PC-9 (cell line): ENCODE measurements around the gene REPS1. TPM values are rescaled to one million over a fixed set of nuclear protein-coding genes. Genes with fewer than 3 reads are reported as not detected.
A peak's percentile ranks its signal among the peaks of the same experiment; 100 is the strongest.

ENCODE experiments used
- BruUV-seq: library from RNA; stranded (reverse); fragments of 400-500 nt; replicated peaks from 2 replicates; lab custom pipeline; 2021; lab: Mats Ljungman, UMichigan
- CTCF ChIA-PET: fragments of 300-600 bp; sonication (Branson Sonifier 250); formaldehyde crosslinking; loops from one replicate; lab custom pipeline; 2022; ENCODE audit warnings: antibody characterized with exemption; lab: Charles Lee
- POLR2A ChIA-PET: fragments of 300-600 bp; sonication (Branson Sonifier 250); formaldehyde crosslinking; loops from one replicate; lab custom pipeline; 2022; ENCODE audit warnings: antibody characterized with exemption; ENCODE audit not compliant: unreplicated experiment; lab: Charles Lee
- DNase-seq, 2 experiments: peaks; one replicate each; pipeline versions ENCODE4 v3.0.0 to v3.0.0-alpha.2; 2015 to 2022; ENCODE audit warnings: mixed read lengths in 1 of 2
- H2AFZ ChIP-seq: fragments of 200-600 bp; sonication (generic); 2 replicates; pipeline ENCODE4 v1.8.1; 2017; ENCODE audit warnings: antibody characterized with exemption
- H3F3A ChIP-seq: fragments of 200-600 bp; sonication (generic); 2 replicates; pipeline ENCODE4 v1.8.1; 2017; ENCODE audit warnings: antibody characterized with exemption, mild to moderate bottlenecking, low read depth; ENCODE audit not compliant: insufficient read depth
- H3K27ac ChIP-seq: fragments of 200-600 bp; sonication (generic); 2 replicates; pipeline ENCODE4 v1.6.1; 2016; ENCODE audit warnings: mixed run types
- H3K27me3 ChIP-seq: fragments of 200-600 bp; sonication (generic); 2 replicates; pipeline ENCODE4 v1.6.1; 2016; ENCODE audit warnings: low read depth, mixed run types; ENCODE audit not compliant: insufficient read depth
- H3K36me3 ChIP-seq: fragments of 200-600 bp; sonication (generic); 2 replicates; pipeline ENCODE4 v1.6.1; 2016; ENCODE audit warnings: low read depth, mixed run types
- H3K4me1 ChIP-seq: fragments of 200-600 bp; sonication (generic); replicated peaks from 2 replicates; pipeline ENCODE4 v1.6.1; 2016; ENCODE audit warnings: mixed run types; ENCODE audit not compliant: insufficient read depth
- H3K4me2 ChIP-seq: fragments of 200-600 bp; sonication (generic); 2 replicates; pipeline ENCODE4 v1.6.1; 2017; ENCODE audit warnings: mixed run types
- H3K4me3 ChIP-seq: fragments of 200-600 bp; sonication (generic); 2 replicates; pipeline ENCODE4 v1.6.1; 2016; ENCODE audit warnings: mixed run types
- H3K79me2 ChIP-seq: fragments of 200-600 bp; sonication (generic); 2 replicates; pipeline ENCODE4 v1.6.1; 2017; ENCODE audit warnings: low read depth, mixed run types
- H3K9me2 ChIP-seq: fragments of 200-600 bp; sonication (generic); 2 replicates; pipeline ENCODE4 v1.8.1; 2017; ENCODE audit warnings: mild to moderate bottlenecking; ENCODE audit not compliant: insufficient read depth
- H3K9me3 ChIP-seq: fragments of 200-600 bp; sonication (generic); 2 replicates; pipeline ENCODE4 v1.8.1; 2016; ENCODE audit warnings: low read depth; ENCODE audit not compliant: insufficient read depth
- H4K20me1 ChIP-seq: fragments of 200-600 bp; sonication (generic); 2 replicates; pipeline ENCODE4 v1.8.1; 2017; ENCODE audit not compliant: insufficient read depth
- CTCF ChIP-seq: fragments of 200-600 bp; sonication (generic); conservative IDR thresholded peaks from 2 replicates; pipeline ENCODE4 v1.6.1; 2017; ENCODE audit warnings: mixed run types, antibody characterized with exemption, mild to moderate bottlenecking, moderate library complexity
- EZH2 ChIP-seq: fragments of 200-600 bp; sonication (generic); IDR thresholded peaks from 2 replicates; pipeline ENCODE4 v1.8.0; 2017; ENCODE audit warnings: antibody characterized with exemption, low read depth
- intact Hi-C: fragments of 100-400 bp; cut with micrococcal nuclease; formaldehyde crosslinking; loops from one replicate; pipeline ENCODE4 v1.10.0; 2022; ENCODE audit not compliant: unreplicated experiment
- total RNA-seq: library from RNA; stranded (reverse); gene quantifications from 2 replicates; pipeline ENCODE4 v1.2.3, GENCODE V29; 2021

Gene REPS1
- total RNA-seq, 1 experiment from 2014 or later: 39.6 TPM

GRCh38 chr6:138973466-138974153, 14.4 kb downstream of the REPS1 start:
- CTCF ChIA-PET: no interaction called here
- no peak overlapping the region for H2AFZ ChIP-seq
- H3F3A ChIP-seq: peaks cover 13% of the 10 kb centered on the region; the same call in 1 of the 2 replicates
- H3K9me3 ChIP-seq: no peaks in the 10 kb centered on the region
- POLR2A ChIA-PET: no interaction called here
- H3K4me1 ChIP-seq: peaks cover 43% of the 10 kb centered on the region
- H3K4me3 ChIP-seq: no peak overlapping the region
- no TSS peak for BruUV-seq
- peaks cover 18% of the 10 kb centered on the region; the same call in 1 of the 2 replicates for H4K20me1 ChIP-seq
- DNase-seq: no peak
- H3K36me3 ChIP-seq: no peaks in the 10 kb centered on the region
- intact Hi-C loops: no loop called here
- TF ChIP-seq CTCF (no peak), EZH2 (no peak)
- peaks cover 100% of the 10 kb centered on the region for H3K79me2 ChIP-seq
- no peaks in the 10 kb centered on the region for H3K27me3 ChIP-seq
- H3K9me2 ChIP-seq: no peaks in the 10 kb centered on the region
- H3K27ac ChIP-seq: peak overlapping the region; percentile 42
- H3K4me2 ChIP-seq: peak overlapping the region; percentile 38

GRCh38 chr6:138972226-138972665, 15.8 kb downstream of the REPS1 start:
- no TSS peak for BruUV-seq
- CTCF ChIA-PET: no interaction called here
- POLR2A ChIA-PET: no interaction called here
- no peak overlapping the region for H2AFZ ChIP-seq
- H3K36me3 ChIP-seq: no peaks in the 10 kb centered on the region
- H3K4me1 ChIP-seq: peaks cover 43% of the 10 kb centered on the region
- DNase-seq: no peak
- peak overlapping the region; percentile 38 for H3K4me2 ChIP-seq
- intact Hi-C loops: no loop called here
- peaks cover 100% of the 10 kb centered on the region for H3K79me2 ChIP-seq
- H3K27me3 ChIP-seq: no peaks in the 10 kb centered on the region
- no peaks in the 10 kb centered on the region for H3K9me2 ChIP-seq
- peaks cover 29% of the 10 kb centered on the region; the same call in 1 of the 2 replicates for H4K20me1 ChIP-seq
- no peak overlapping the region for H3K4me3 ChIP-seq
- no peaks in the 10 kb centered on the region; the same call in 1 of the 2 replicates for H3K9me3 ChIP-seq
- TF ChIP-seq EZH2: no peak
- no peak for TF ChIP-seq CTCF
- peak overlapping the region; percentile 42 for H3K27ac ChIP-seq
- H3F3A ChIP-seq: peaks cover 13% of the 10 kb centered on the region; the same call in 1 of the 2 replicates

- Histone ChIP-seq H3K27ac (peak overlapping the region; percentile 42), H3K27me3 (no peaks in the 10 kb centered on the region)
Observed at GRCh38 chr6:138971601-138972000, 16.5 kb downstream of the REPS1 start.

More at GRCh38 chr6:138971601-138972000, 16.5 kb downstream of the REPS1 start:
- H4K20me1 ChIP-seq: peaks cover 29% of the 10 kb centered on the region; the same call in 1 of the 2 replicates
- CTCF ChIA-PET: no interaction called here
- H3F3A ChIP-seq: peaks cover 13% of the 10 kb centered on the region; the same call in 1 of the 2 replicates
- DNase-seq: no peak
- H2AFZ ChIP-seq: no peak overlapping the region
- no peak for TF ChIP-seq EZH2
- H3K4me1 ChIP-seq: peaks cover 43% of the 10 kb centered on the region
- peaks cover 100% of the 10 kb centered on the region for H3K79me2 ChIP-seq
- POLR2A ChIA-PET: interaction anchor here (0.6 kb wide), 1 partner anchor 56 kb away, joined by 17 read pairs; no protein-coding TSS in a partner anchor
- no peaks in the 10 kb centered on the region for H3K9me2 ChIP-seq
- no peaks in the 10 kb centered on the region; the same call in 1 of the 2 replicates for H3K9me3 ChIP-seq
- TSS peak; percentile 13 for BruUV-seq
- H3K36me3 ChIP-seq: no peaks in the 10 kb centered on the region
- peak overlapping the region; percentile 38; the same call in 1 of the 2 replicates for H3K4me2 ChIP-seq
- intact Hi-C loops: no loop called here
- H3K4me3 ChIP-seq: no peak overlapping the region
